ENCODE results near the gene NTN5. TPM values are rescaled to one million over a fixed set of nuclear protein-coding genes. Genes with fewer than 3 reads are reported as not detected.
A peak's percentile ranks its signal among the peaks of the same experiment; 100 is the strongest.

The NTN5 gene
- total and polyA plus RNA-seq, 10 donors = 0.30 to 2.1 (median 0.74) TPM; not detected in 1

- TF ChIP-seq CTCF (IDR thresholded peaks at IDR 0.05 in 8 of 11, conservative IDR thresholded peaks at IDR 0.05 in 3 of 11) (peak in 1 of 11 experiments; percentile 15), POLR2A (IDR thresholded peaks at IDR 0.05) (peak in 1 of 3 donors; percentile 5), POLR2AphosphoS5 (IDR thresholded peaks at IDR 0.05) (peak; percentile 64 to 86 (median 84))
- intact Hi-C loops (cut with DNase I; ENCODE audit: low total_unique reads) = no loop called here
- Histone ChIP-seq H3K36me3 (peaks cover 0 to 31% (median 20%) of the 10 kb centered on the region in 6 donors), H3K4me3 (peak overlapping the region; percentile 57 to 98 (median 77)), H3K9me3 (no peaks in the 10 kb centered on the region), H3K4me1 (peaks cover 40 to 92% (median 72%) of the 10 kb centered on the region in 6 donors), H3K27ac (peak overlapping the region; percentile 92 to 98 (median 95)), H3K27me3 (replicated peaks in 1 of 7) (no peaks in the 10 kb centered on the region)
- peak; percentile 95 for DNase-seq
- WGBS, 5 donors = 1 to 5% (median 1%) methylated on average over 12 to 67 of the region's 67 CpGs
These were observed 37.4 kb downstream of the NTN5 start for GRCh38 chr19:48635263-48635965.

GRCh38 chr19:48634424-48635262 lies 38.2 kb downstream of the NTN5 start:
- Histone ChIP-seq H3K9me3 (no peaks in the 10 kb centered on the region), H3K27ac (peak overlapping the region; percentile 92 to 98 (median 95)), H3K4me1 (peaks cover 48 to 95% (median 78%) of the 10 kb centered on the region in 6 donors), H3K4me3 (peak overlapping the region; percentile 20 to 98 (median 77)), H3K27me3 (replicated peaks in 1 of 7) (no peaks in the 10 kb centered on the region), H3K36me3 (peaks cover 0 to 39% (median 26%) of the 10 kb centered on the region in 6 donors)
- intact Hi-C loops (cut with DNase I; ENCODE audit: low total_unique reads) = no loop called here
- 4 to 10% (median 6%) methylated on average over 26 to 37 of the region's 37 CpGs for WGBS, 5 donors
- peak; percentile 98 for DNase-seq
- TF ChIP-seq POLR2A (IDR thresholded peaks at IDR 0.05) (no peak), POLR2AphosphoS5 (IDR thresholded peaks at IDR 0.05) (peak; percentile 81 to 93 (median 92)), CTCF (IDR thresholded peaks at IDR 0.05 in 8 of 11, conservative IDR thresholded peaks at IDR 0.05 in 3 of 11) (peak in 1 of 11 experiments; percentile 20)

DNA sequence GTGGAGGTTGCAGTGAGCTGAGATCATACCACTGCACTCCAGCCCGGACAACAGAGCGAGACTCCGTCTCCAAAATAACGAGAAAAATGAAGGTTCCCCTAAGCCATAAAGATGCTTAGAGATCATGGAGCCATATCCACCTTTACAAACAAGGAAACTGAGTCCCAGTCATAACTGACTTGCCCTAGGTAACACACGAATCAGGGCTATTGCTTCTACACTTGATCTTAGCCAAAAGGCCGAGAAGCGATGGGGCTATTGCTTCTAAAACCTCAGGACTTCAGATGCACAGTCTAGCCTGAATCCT lies 38.8 kb downstream of the NTN5 start:
- no peak for DNase-seq
- Histone ChIP-seq H3K27ac (peak overlapping the region; percentile 92 to 98 (median 95)), H3K4me1 (peaks cover 48 to 89% (median 73%) of the 10 kb centered on the region in 6 donors), H3K4me3 (peak overlapping the region in 7 of 8 donors; percentile 20 to 98 (median 80)), H3K9me3 (no peaks in the 10 kb centered on the region), H3K36me3 (peaks cover 0 to 45% (median 32%) of the 10 kb centered on the region in 6 donors), H3K27me3 (replicated peaks in 1 of 7) (no peaks in the 10 kb centered on the region)
- WGBS, 5 donors = 45 to 69% (median 59%) methylated on average over 7 of the region's 7 CpGs
- TF ChIP-seq POLR2AphosphoS5 (IDR thresholded peaks at IDR 0.05) (no peak), CTCF (IDR thresholded peaks at IDR 0.05 in 8 of 11, conservative IDR thresholded peaks at IDR 0.05 in 3 of 11) (no peak), POLR2A (IDR thresholded peaks at IDR 0.05) (no peak)
- intact Hi-C loops (cut with DNase I; ENCODE audit: low total_unique reads) = no loop called here
